ENCODE measurements around the gene TMEM115. TPM values are rescaled to one million over a fixed set of nuclear protein-coding genes. Genes with fewer than 3 reads are reported as not detected.

TMEM115 gene
- total RNA-seq, 1 experiment from 2014 or later: 56.6 TPM

GRCh38 chr3:50321336-50322114 is 37.8 kb downstream of the TMEM115 start:
- TSS peak; percentile 12 for BruUV-seq (replicated peaks)
- CTCF ChIA-PET: interaction anchor here (0.6 to 1.0 kb wide), 9 partner anchors 15 to 1361 kb away, joined by 4 to 10 read pairs (median 6); partner anchors contain the start of genes HYAL3 and NAA80
- Histone ChIP-seq H3K9me2 (replicated peaks; ENCODE audit: low read length) (no peaks in the 10 kb centered on the region), H3K4me2 (ENCODE audit: low read length) (peak overlapping the region; percentile 99), H3K9ac (ENCODE audit: low read length) (peak overlapping the region; percentile 93), H3K4me3 (ENCODE audit: low read length) (peak overlapping the region; percentile 97), H2AFZ (ENCODE audit: low read length) (peak overlapping the region; percentile 92), H3F3A (ENCODE audit: low read length, unreplicated experiment) (peaks cover 13% of the 10 kb centered on the region), H3K36me3 (ENCODE audit: low read depth, low read length) (peaks cover 6% of the 10 kb centered on the region), H3K9me3 (ENCODE audit: low read length) (no peaks in the 10 kb centered on the region), H3K4me1 (ENCODE audit: insufficient read depth, low read length) (peaks cover 41% of the 10 kb centered on the region), H3K27ac (ENCODE audit: low read length) (peak overlapping the region; percentile 86), H4K20me1 (ENCODE audit: low read length) (no peaks in the 10 kb centered on the region), H3K27me3 (ENCODE audit: low read length) (no peaks in the 10 kb centered on the region), H3K79me2 (ENCODE audit: low read length) (peaks cover 34% of the 10 kb centered on the region)
- POLR2A ChIA-PET (ENCODE audit: unreplicated experiment): no interaction called here
- intact Hi-C loops (cut with micrococcal nuclease): loop anchor here (1.0 to 5.0 kb wide), 2 partner anchors 22 to 124 kb away; partner anchors contain the start of genes HYAL3 and NAA80
- ATAC-seq (peak; percentile 66), DNase-seq (peak; percentile 89)
- TF ChIP-seq EZH2phosphoT487 (IDR thresholded peaks at IDR 0.05; ENCODE audit: borderline replicate concordance, low read length): no peak
- peak; percentile 70 for TF ChIP-seq CTCF (conservative IDR thresholded peaks at IDR 0.05; ENCODE audit: low read depth, low read length)
- no peak for TF ChIP-seq EZH2 (IDR thresholded peaks at IDR 0.05; ENCODE audit: low read length, unreplicated experiment)

GRCh38 chr3:50320853-50321335 is 38.4 kb downstream of the TMEM115 start:
- H4K20me1 ChIP-seq (ENCODE audit: low read length): no peaks in the 10 kb centered on the region
- peak overlapping the region; percentile 99 for H3K4me2 ChIP-seq (ENCODE audit: low read length)
- peak overlapping the region; percentile 86 for H3K27ac ChIP-seq (ENCODE audit: low read length)
- H3K4me3 ChIP-seq (ENCODE audit: low read length): peak overlapping the region; percentile 97
- peaks cover 6% of the 10 kb centered on the region for H3K36me3 ChIP-seq (ENCODE audit: low read depth, low read length)
- ChIA-PET CTCF (interaction anchor here (0.6 to 1.0 kb wide), 9 partner anchors 15 to 1361 kb away, joined by 4 to 10 read pairs (median 6); partner anchors contain the start of genes HYAL3 and NAA80), POLR2A (ENCODE audit: unreplicated experiment) (no interaction called here)
- intact Hi-C loops (cut with micrococcal nuclease): loop anchor here (1.0 to 5.0 kb wide), 2 partner anchors 22 to 124 kb away; partner anchors contain the start of genes HYAL3 and NAA80
- ATAC-seq (peak; percentile 35), DNase-seq (peak; percentile 78)
- H3K9me2 ChIP-seq (replicated peaks; ENCODE audit: low read length): no peaks in the 10 kb centered on the region
- no peaks in the 10 kb centered on the region for H3K27me3 ChIP-seq (ENCODE audit: low read length)
- peaks cover 47% of the 10 kb centered on the region for H3K4me1 ChIP-seq (ENCODE audit: insufficient read depth, low read length)
- H3F3A ChIP-seq (ENCODE audit: low read length, unreplicated experiment): peaks cover 13% of the 10 kb centered on the region
- no peaks in the 10 kb centered on the region for H3K9me3 ChIP-seq (ENCODE audit: low read length)
- peak overlapping the region; percentile 93 for H3K9ac ChIP-seq (ENCODE audit: low read length)
- no peak for TF ChIP-seq EZH2phosphoT487 (IDR thresholded peaks at IDR 0.05; ENCODE audit: borderline replicate concordance, low read length)
- no peak for TF ChIP-seq EZH2 (IDR thresholded peaks at IDR 0.05; ENCODE audit: low read length, unreplicated experiment)
- TF ChIP-seq CTCF (conservative IDR thresholded peaks at IDR 0.05; ENCODE audit: low read depth, low read length): no peak
- BruUV-seq (replicated peaks): no TSS peak
- H2AFZ ChIP-seq (ENCODE audit: low read length): peak overlapping the region; percentile 92
- H3K79me2 ChIP-seq (ENCODE audit: low read length): peaks cover 30% of the 10 kb centered on the region

All from PC-3 (cell line).